Measurements from ENCODE around the gene ATP2B2.

Gene ATP2B2

GRCh38 chr3:10420745-10421475 is 84.5 kb downstream of the ATP2B2 start:
- TF ChIP-seq EZH2phosphoT487 (IDR thresholded peaks at IDR 0.05; ENCODE audit: low read depth) (no peak), CTCF (IDR thresholded peaks at IDR 0.05; ENCODE audit: low read depth, low read length) (no peak)
- Histone ChIP-seq H3K4me2 (ENCODE audit: low read length) (no peak overlapping the region), H3K9me3 (ENCODE audit: insufficient read depth, low read length) (no peaks in the 10 kb centered on the region), H3K36me3 (replicated peaks; ENCODE audit: low read depth, low read length) (no peaks in the 10 kb centered on the region), H3K4me1 (ENCODE audit: low read length) (peaks cover 6% of the 10 kb centered on the region; the same call in 1 of the 2 replicates), H3K9ac (ENCODE audit: low read length) (no peak overlapping the region), H4K20me1 (ENCODE audit: insufficient read depth, low read length) (no peaks in the 10 kb centered on the region), H3K79me2 (ENCODE audit: low read length) (no peaks in the 10 kb centered on the region), H2AFZ (ENCODE audit: low read depth, low read length) (no peak overlapping the region), H3K27ac (ENCODE audit: low read length) (no peak overlapping the region), H3K4me3 (ENCODE audit: low read length) (no peak overlapping the region), H3K27me3 (ENCODE audit: low read depth, low read length) (peaks cover 6% of the 10 kb centered on the region)

GRCh38 chr3:10419637-10420232 is 85.7 kb downstream of the ATP2B2 start:
- peaks cover 6% of the 10 kb centered on the region; the same call in 1 of the 2 replicates for H3K4me1 ChIP-seq (ENCODE audit: low read length)
- no peaks in the 10 kb centered on the region for H3K36me3 ChIP-seq (replicated peaks; ENCODE audit: low read depth, low read length)
- peaks cover 9% of the 10 kb centered on the region for H3K27me3 ChIP-seq (ENCODE audit: low read depth, low read length)
- H3K9ac ChIP-seq (ENCODE audit: low read length): no peak overlapping the region
- no peak overlapping the region for H2AFZ ChIP-seq (ENCODE audit: low read depth, low read length)
- no peak for TF ChIP-seq CTCF (IDR thresholded peaks at IDR 0.05; ENCODE audit: low read depth, low read length)
- TF ChIP-seq EZH2phosphoT487 (IDR thresholded peaks at IDR 0.05; ENCODE audit: low read depth): no peak
- H3K9me3 ChIP-seq (ENCODE audit: insufficient read depth, low read length): no peaks in the 10 kb centered on the region
- H3K79me2 ChIP-seq (ENCODE audit: low read length): no peaks in the 10 kb centered on the region
- no peaks in the 10 kb centered on the region for H4K20me1 ChIP-seq (ENCODE audit: insufficient read depth, low read length)
- H3K4me3 ChIP-seq (ENCODE audit: low read length): no peak overlapping the region
- no peak overlapping the region for H3K27ac ChIP-seq (ENCODE audit: low read length)
- no peak overlapping the region for H3K4me2 ChIP-seq (ENCODE audit: low read length)

- H2AFZ ChIP-seq (ENCODE audit: low read depth, low read length): no peak overlapping the region
- TF ChIP-seq EZH2phosphoT487 (IDR thresholded peaks at IDR 0.05; ENCODE audit: low read depth) (no peak), CTCF (IDR thresholded peaks at IDR 0.05; ENCODE audit: low read depth, low read length) (peak; percentile 43)
- H3K9ac ChIP-seq (ENCODE audit: low read length): no peak overlapping the region
- H3K4me3 ChIP-seq (ENCODE audit: low read length): no peak overlapping the region
- H3K4me2 ChIP-seq (ENCODE audit: low read length): no peak overlapping the region
- H4K20me1 ChIP-seq (ENCODE audit: insufficient read depth, low read length): no peaks in the 10 kb centered on the region
- H3K27ac ChIP-seq (ENCODE audit: low read length): no peak overlapping the region
- no peaks in the 10 kb centered on the region for H3K9me3 ChIP-seq (ENCODE audit: insufficient read depth, low read length)
- peaks cover 6% of the 10 kb centered on the region; the same call in 1 of the 2 replicates for H3K4me1 ChIP-seq (ENCODE audit: low read length)
- H3K27me3 ChIP-seq (ENCODE audit: low read depth, low read length): peaks cover 9% of the 10 kb centered on the region
- no peaks in the 10 kb centered on the region for H3K79me2 ChIP-seq (ENCODE audit: low read length)
- no peaks in the 10 kb centered on the region for H3K36me3 ChIP-seq (replicated peaks; ENCODE audit: low read depth, low read length)
These were observed 87.5 kb downstream of the ATP2B2 start for GRCh38 chr3:10417847-10418246.

- peaks cover 9% of the 10 kb centered on the region for H3K27me3 ChIP-seq (ENCODE audit: low read depth, low read length)
- no peaks in the 10 kb centered on the region for H4K20me1 ChIP-seq (ENCODE audit: insufficient read depth, low read length)
- no peak overlapping the region for H2AFZ ChIP-seq (ENCODE audit: low read depth, low read length)
- H3K4me1 ChIP-seq (ENCODE audit: low read length): peaks cover 4% of the 10 kb centered on the region; the same call in 1 of the 2 replicates
- no peaks in the 10 kb centered on the region for H3K79me2 ChIP-seq (ENCODE audit: low read length)
- H3K4me2 ChIP-seq (ENCODE audit: low read length): no peak overlapping the region
- no peak overlapping the region for H3K4me3 ChIP-seq (ENCODE audit: low read length)
- TF ChIP-seq CTCF (IDR thresholded peaks at IDR 0.05; ENCODE audit: low read depth, low read length) (no peak), EZH2phosphoT487 (IDR thresholded peaks at IDR 0.05; ENCODE audit: low read depth) (no peak)
- H3K9me3 ChIP-seq (ENCODE audit: insufficient read depth, low read length): no peaks in the 10 kb centered on the region
- no peaks in the 10 kb centered on the region for H3K36me3 ChIP-seq (replicated peaks; ENCODE audit: low read depth, low read length)
- no peak overlapping the region for H3K27ac ChIP-seq (ENCODE audit: low read length)
- H3K9ac ChIP-seq (ENCODE audit: low read length): no peak overlapping the region
These were observed 88.6 kb downstream of the ATP2B2 start for GRCh38 chr3:10416730-10417300.
